NCI-H1048 (cell line): ENCODE measurements around the gene MDGA2.
"Not testable (repeated sequence)": the region's sequence is repeated elsewhere in the genome, so short reads cannot be mapped to it uniquely, and the experiment has no call there.

Source experiments
- DNase-seq: peaks from one replicate; lab custom pipeline; 2025; lab: John Stamatoyannopoulos, UW

MDGA2 gene

DNA sequence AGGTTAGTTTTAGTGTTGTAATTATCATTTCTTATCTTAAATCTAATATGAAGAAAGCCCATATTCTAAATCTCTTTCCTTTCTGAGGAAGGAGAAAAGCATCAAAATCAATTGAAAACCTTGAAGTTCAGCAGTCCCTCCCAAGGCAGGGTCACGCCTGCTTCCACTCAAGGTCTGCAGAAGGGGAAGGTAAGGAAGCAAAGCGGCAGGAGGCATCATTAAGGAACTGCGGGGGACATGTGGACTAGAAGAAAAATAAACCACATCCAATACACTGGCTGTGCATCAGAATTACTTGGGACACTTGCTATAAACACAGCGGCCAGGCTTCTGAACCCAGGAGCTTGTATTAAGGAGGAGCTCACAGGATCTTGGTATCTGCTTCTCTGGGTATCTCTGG, 759.9 kb downstream of the MDGA2 start:
- not testable (repeated sequence) for DNase-seq

GRCh38 chr14:46902837-46903236, 772.6 kb downstream of the MDGA2 start:
- no peak for DNase-seq

DNA sequence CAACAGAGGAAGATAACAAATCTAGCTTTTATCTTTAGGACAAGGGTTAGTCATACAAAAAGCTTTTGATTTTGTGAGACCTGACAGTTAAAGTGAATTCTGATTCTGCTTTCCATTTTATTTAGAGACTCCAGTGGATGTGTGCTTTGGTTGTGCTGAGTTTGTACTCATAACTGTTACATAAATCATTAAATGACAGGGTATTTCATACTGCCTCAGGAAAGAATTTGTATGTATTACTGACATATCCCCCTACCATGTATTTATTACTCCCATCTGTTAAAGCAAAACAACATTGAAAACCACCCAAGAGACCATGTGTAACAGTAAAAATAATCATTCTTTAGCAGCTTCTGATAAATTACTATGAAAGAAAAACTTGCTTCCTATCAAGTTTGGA, 780.9 kb downstream of the MDGA2 start:
- no peak for DNase-seq

DNA sequence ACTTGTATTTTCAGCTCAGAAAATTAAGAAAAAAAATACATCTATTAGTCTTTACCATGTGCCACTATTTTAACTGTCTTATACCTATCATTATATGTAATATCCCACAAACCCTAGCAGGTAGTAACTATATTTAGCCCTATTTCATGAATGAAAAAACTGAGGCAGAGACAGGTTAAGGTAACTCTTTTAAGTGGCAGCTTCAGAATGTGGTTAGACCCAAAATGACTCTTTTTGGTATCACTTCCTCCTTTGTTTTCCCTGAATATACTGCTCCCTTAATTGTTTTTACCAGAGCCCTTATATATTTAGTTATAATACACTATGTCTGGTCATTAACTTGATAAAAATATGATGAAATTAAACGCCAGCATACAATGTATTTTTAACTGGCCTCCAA, 788.3 kb downstream of the MDGA2 start:
- no peak for DNase-seq

- DNase-seq = no peak
These were observed 789.8 kb downstream of the MDGA2 start for GRCh38 chr14:46885566-46885965.

GRCh38 chr14:46861753-46862152, 813.7 kb downstream of the MDGA2 start:
- DNase-seq = no peak

GRCh38 chr14:46840944-46841720, 834.3 kb downstream of the MDGA2 start:
- DNase-seq = no peak

GRCh38 chr14:46820291-46820690, 855.1 kb downstream of the MDGA2 start:
- no peak for DNase-seq

DNA sequence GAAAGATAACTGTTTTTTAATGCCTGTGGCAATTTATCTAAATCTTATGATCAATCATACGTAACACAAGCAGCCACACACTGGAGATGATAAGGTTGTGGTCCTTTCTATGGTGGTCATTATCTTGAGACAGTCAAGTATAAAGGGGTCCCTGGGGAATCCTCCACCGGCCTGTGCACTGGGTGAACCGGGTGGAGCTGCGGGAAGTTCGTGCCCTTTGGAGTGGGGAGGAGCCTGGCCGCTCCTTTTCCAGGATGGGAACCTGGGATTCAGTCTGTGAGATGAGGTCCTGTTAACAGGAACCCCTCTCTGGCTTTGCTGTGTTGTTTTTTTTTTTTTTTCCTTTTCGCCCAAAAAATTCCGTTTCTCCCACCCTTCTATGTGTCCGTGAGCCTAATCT, 856.3 kb downstream of the MDGA2 start:
- DNase-seq = no peak

DNA sequence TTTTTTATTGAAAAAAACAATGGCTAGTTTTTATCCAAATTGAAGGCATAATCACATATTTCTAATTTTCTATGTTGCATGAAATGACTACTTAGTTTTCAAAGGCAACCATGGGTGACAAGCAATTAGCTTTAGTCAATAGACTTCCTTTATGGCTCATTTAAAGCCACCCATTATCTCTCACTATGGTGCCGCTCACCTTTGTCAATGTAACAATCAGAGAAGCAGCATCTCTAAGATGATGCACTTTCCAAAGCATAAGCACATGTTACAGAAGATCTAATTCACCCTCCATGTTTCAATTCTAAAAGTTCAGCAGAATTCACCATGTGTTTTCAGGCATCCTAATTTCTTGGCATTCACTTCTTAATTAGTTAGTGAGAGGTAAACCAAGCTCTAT, 857.3 kb downstream of the MDGA2 start:
- no peak for DNase-seq

- no peak for DNase-seq
These were observed 882.3 kb downstream of the MDGA2 start for GRCh38 chr14:46793144-46793543.
